DND-41 (cell line): ENCODE data around the gene ZNF747.

Source experiments
- ATAC-seq: fragments of 200-7000 bp; cut with Tn5 transposase; 3 replicates; pipeline ENCODE4 v1.9.1; 2021; ENCODE audit warnings: low read depth; ENCODE audit not compliant: insufficient read depth
- DNase-seq: peaks from one replicate; pipeline ENCODE4 v3.0.0-alpha.2; 2020
- H2AFZ ChIP-seq: 2 replicates; pipeline ENCODE4 v1.6.0; 2012; ENCODE audit warnings: low read depth, low read length
- H3K27ac ChIP-seq: 2 replicates; pipeline ENCODE4 v1.5.1; 2012; ENCODE audit warnings: low read length, inconsistent platforms
- H3K27me3 ChIP-seq: fragments of 200-600 bp; sonication (generic); 2 replicates; pipeline ENCODE4 v1.6.0; 2012; ENCODE audit warnings: low read length, mild to moderate bottlenecking, inconsistent platforms; ENCODE audit not compliant: insufficient read depth, poor library complexity
- H3K36me3 ChIP-seq: 2 replicates; pipeline ENCODE4 v1.5.1; 2012; ENCODE audit warnings: low read length, inconsistent platforms; ENCODE audit not compliant: insufficient read depth
- H3K4me1 ChIP-seq: 2 replicates; pipeline ENCODE4 v1.5.1; 2012; ENCODE audit warnings: mild to moderate bottlenecking, low read length; ENCODE audit not compliant: insufficient read depth
- H3K4me2 ChIP-seq: 2 replicates; pipeline ENCODE4 v1.6.0; 2012; ENCODE audit warnings: mild to moderate bottlenecking, moderate library complexity, low read length, inconsistent platforms; ENCODE audit not compliant: insufficient read depth
- H3K4me3 ChIP-seq, 2 experiments: fragments of 200-600 bp in 1 of 2; shearing (Covaris generic) in 1 of 2; 2 replicates each; pipeline ENCODE4 v1.5.1; 2012 to 2016; ENCODE audit warnings: inconsistent platforms in 2 of 2, low read length in 2 of 2, mild to moderate bottlenecking in 2 of 2, low read depth in 1 of 2, moderate library complexity in 1 of 2
- H3K79me2 ChIP-seq: 2 replicates; pipeline ENCODE4 v1.6.0; 2012; ENCODE audit warnings: low read length, inconsistent platforms; ENCODE audit not compliant: insufficient read depth
- H3K9ac ChIP-seq: 2 replicates; pipeline ENCODE4 v1.6.0; 2012; ENCODE audit warnings: low read depth, mild to moderate bottlenecking, inconsistent platforms, low read length, moderate library complexity
- H3K9me3 ChIP-seq: 2 replicates; pipeline ENCODE4 v1.5.1; 2012; ENCODE audit warnings: low read length, moderate library complexity, mild to moderate bottlenecking, inconsistent platforms; ENCODE audit not compliant: insufficient read depth, severe bottlenecking
- H4K20me1 ChIP-seq: 2 replicates; pipeline ENCODE4 v1.6.0; 2012; ENCODE audit warnings: low read length; ENCODE audit not compliant: insufficient read depth
- EZH2 ChIP-seq: IDR thresholded peaks from 3 replicates; pipeline ENCODE4 v1.6.1; 2012; ENCODE audit warnings: borderline replicate concordance, low read depth, mild to moderate bottlenecking, moderate library complexity, low read length, inconsistent platforms; ENCODE audit not compliant: severe bottlenecking
- TF ChIP-seq, protein P1 (sequence below): IDR thresholded peaks from 2 replicates; pipeline ENCODE4 v1.5.1; 2012; ENCODE audit warnings: borderline replicate concordance, low read length, moderate library complexity, mild to moderate bottlenecking; ENCODE audit not compliant: poor library complexity, severe bottlenecking; ENCODE audit errors: extremely low read depth

The ZNF747 gene

DNA sequence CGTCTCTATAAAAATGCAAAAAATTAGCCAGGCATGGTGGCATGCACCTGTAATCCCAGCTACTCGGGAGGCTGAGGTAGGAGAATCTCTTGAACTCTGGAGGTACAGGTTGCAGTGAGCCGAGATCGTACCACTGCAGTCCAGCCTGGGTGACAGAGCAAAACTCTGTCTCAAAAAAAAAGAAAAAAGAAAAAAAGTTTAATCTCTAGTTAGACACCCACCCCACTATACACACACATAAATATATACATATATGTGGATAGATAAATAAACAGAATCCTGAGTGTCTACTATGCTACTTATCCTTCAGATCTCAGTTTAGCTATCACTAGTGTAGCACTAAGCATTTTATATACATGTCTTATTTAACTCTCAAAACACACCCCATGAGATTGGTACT is 43.4 kb downstream of the ZNF747 start:
- ATAC-seq (no peak), DNase-seq (no peak)
- no peak for TF ChIP-seq EZH2
- TF ChIP-seq, protein P1, sequence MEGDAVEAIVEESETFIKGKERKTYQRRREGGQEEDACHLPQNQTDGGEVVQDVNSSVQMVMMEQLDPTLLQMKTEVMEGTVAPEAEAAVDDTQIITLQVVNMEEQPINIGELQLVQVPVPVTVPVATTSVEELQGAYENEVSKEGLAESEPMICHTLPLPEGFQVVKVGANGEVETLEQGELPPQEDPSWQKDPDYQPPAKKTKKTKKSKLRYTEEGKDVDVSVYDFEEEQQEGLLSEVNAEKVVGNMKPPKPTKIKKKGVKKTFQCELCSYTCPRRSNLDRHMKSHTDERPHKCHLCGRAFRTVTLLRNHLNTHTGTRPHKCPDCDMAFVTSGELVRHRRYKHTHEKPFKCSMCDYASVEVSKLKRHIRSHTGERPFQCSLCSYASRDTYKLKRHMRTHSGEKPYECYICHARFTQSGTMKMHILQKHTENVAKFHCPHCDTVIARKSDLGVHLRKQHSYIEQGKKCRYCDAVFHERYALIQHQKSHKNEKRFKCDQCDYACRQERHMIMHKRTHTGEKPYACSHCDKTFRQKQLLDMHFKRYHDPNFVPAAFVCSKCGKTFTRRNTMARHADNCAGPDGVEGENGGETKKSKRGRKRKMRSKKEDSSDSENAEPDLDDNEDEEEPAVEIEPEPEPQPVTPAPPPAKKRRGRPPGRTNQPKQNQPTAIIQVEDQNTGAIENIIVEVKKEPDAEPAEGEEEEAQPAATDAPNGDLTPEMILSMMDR = no peak
- H3K9ac ChIP-seq = no peak overlapping the region
- no peaks in the 10 kb centered on the region for H3K79me2 ChIP-seq
- H2AFZ ChIP-seq = no peak overlapping the region
- H4K20me1 ChIP-seq = no peaks in the 10 kb centered on the region
- no peaks in the 10 kb centered on the region for H3K9me3 ChIP-seq
- no peaks in the 10 kb centered on the region for H3K27me3 ChIP-seq
- H3K4me1 ChIP-seq = no peaks in the 10 kb centered on the region
- H3K4me3 ChIP-seq = no peak overlapping the region
- no peak overlapping the region for H3K4me2 ChIP-seq
- H3K36me3 ChIP-seq = peaks cover 4% of the 10 kb centered on the region; the same call in 1 of the 2 replicates
- no peak overlapping the region for H3K27ac ChIP-seq

DNA sequence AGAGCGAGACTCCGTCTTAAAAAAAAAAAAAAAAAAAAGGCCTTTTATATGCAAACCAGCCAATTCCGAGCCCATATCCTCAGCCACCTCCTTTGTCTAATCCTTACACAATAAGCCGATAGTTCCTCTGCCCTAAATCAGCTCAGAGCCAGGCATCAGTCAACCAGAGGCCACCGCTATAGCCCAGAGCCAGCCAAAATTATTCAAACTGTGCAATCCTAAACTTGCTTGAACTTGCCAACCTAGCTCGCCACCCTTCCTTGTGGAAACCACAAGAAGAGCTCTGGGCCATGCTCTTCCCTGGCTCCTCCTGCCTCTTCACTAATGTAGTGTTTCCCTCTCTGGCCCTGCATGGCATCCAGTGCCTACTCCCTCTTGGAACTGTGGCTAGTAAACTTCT is 44.4 kb downstream of the ZNF747 start:
- Histone ChIP-seq H2AFZ (no peak overlapping the region), H3K4me2 (no peak overlapping the region), H3K27me3 (no peaks in the 10 kb centered on the region), H3K36me3 (peaks cover 4% of the 10 kb centered on the region; the same call in 1 of the 2 replicates), H3K9me3 (no peaks in the 10 kb centered on the region), H3K79me2 (no peaks in the 10 kb centered on the region), H3K9ac (no peak overlapping the region), H4K20me1 (no peaks in the 10 kb centered on the region), H3K4me1 (no peaks in the 10 kb centered on the region), H3K4me3 (no peak overlapping the region), H3K27ac (no peak overlapping the region)
- ATAC-seq = peak; percentile 35; the same call in 1 of the 3 replicates
- no peak for DNase-seq
- no peak for TF ChIP-seq EZH2
- TF ChIP-seq, protein P1 = no peak

DNA sequence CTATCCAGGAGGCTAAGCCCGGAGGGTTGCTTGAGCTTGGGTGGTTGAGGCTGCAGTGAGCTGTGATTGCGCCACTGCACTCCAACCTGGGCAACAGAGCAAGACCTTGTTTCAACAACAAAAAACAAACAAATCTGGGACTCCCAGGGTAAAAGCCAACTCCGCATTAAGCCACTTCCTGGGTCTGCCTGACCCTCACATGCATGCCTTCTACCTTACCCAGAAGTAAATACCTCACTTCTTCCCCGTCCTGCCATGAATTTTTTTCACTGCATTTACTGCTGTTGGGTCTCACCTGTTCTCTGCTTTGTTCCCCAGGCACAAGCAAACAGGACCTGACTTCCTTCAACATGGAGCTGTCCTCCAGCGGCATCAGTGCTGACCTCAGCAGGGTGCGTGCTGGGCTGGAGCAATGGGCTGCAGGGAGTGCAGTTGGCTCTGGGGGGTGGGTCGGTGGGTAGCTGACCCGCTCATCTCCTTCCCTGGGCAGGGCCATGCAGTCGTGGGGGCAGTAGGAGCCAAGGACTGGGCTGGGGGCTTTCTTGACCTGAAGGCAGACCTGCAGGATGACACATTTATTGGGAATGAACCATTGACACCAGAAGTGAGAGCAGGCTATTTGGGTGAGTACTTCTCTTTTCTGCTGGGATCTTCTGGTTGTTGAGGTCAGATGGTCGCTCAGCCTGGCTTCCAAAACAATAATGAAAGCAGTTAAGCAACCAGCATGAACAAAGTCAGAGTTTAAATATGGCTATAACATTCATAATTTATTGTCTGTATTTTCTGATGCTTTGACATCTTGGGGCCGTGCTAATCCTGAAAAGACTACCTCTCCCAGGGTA is 45.7 kb downstream of the ZNF747 start:
- no peak overlapping the region for H2AFZ ChIP-seq
- H3K36me3 ChIP-seq = peaks cover 4% of the 10 kb centered on the region; the same call in 1 of the 2 replicates
- H3K4me2 ChIP-seq = no peak overlapping the region

More for the DNA sequence above, 45.7 kb downstream of the ZNF747 start:
- H3K4me1 ChIP-seq = no peaks in the 10 kb centered on the region
- no peaks in the 10 kb centered on the region for H3K9me3 ChIP-seq
- no peaks in the 10 kb centered on the region for H3K79me2 ChIP-seq
- no peak overlapping the region for H3K9ac ChIP-seq
- TF ChIP-seq EZH2 = no peak
- TF ChIP-seq, protein P1 = no peak
- no peaks in the 10 kb centered on the region for H4K20me1 ChIP-seq
- ATAC-seq (no peak), DNase-seq (no peak)
- no peak overlapping the region for H3K4me3 ChIP-seq
- no peak overlapping the region for H3K27ac ChIP-seq
- no peaks in the 10 kb centered on the region for H3K27me3 ChIP-seq
